HEK293 (cell line): ENCODE results near the gene PLA2G2E.

Source experiments
- CTCF ChIA-PET: fragments of 350-600 bp; formaldehyde crosslinking; extraction: SDS; loops from one replicate; lab custom pipeline; 2021; ENCODE audit warnings: antibody characterized with exemption; lab: Yijun Ruan, JAX
- POLR2A ChIA-PET: fragments of 300-600 bp; formaldehyde crosslinking; extraction: SDS; loops from one replicate; lab custom pipeline; 2020; ENCODE audit warnings: antibody characterized with exemption, inconsistent platforms; lab: Yijun Ruan, JAX
- H3K27ac ChIP-seq: fragments of 200-500 bp; sonication (Bioruptor generic); 2 replicates; pipeline ENCODE4 v1.5.1; 2014; ENCODE audit warnings: low read depth, low read length, control low read depth, inconsistent platforms; ENCODE audit errors: extremely low read depth
- H3K36me3 ChIP-seq, 2 experiments: fragments of 200-500 bp in 1 of 2; sonication (Bioruptor generic) in 1 of 2; 1 replicate in 1 of 2; 2 replicates in 1 of 2; pipeline ENCODE4 v1.5.1; 2014 to 2017; ENCODE audit warnings: inconsistent platforms in 2 of 2, low read length in 2 of 2; ENCODE audit not compliant: control insufficient read depth in 2 of 2, insufficient read depth in 1 of 2
- H3K4me1 ChIP-seq: fragments of 200-500 bp; sonication (Bioruptor generic); 2 replicates; pipeline ENCODE4 v1.5.1; 2014; ENCODE audit warnings: mild to moderate bottlenecking, low read length, inconsistent platforms; ENCODE audit not compliant: control insufficient read depth, insufficient read depth
- H3K4me3 ChIP-seq: 2 replicates; pipeline ENCODE4 v1.5.1; 2011; ENCODE audit warnings: low read depth, mild to moderate bottlenecking, control low read depth, low read length, moderate library complexity
- H3K9me3 ChIP-seq: fragments of 200-500 bp; sonication (Bioruptor generic); 2 replicates; pipeline ENCODE4 v1.5.1; 2014; ENCODE audit warnings: low read depth, low read length, inconsistent platforms; ENCODE audit not compliant: control insufficient read depth, insufficient read depth
- AEBP2 ChIP-seq: fragments of 450-650 bp; formaldehyde crosslinking; IDR thresholded peaks from 2 replicates; pipeline ENCODE4 v1.5.1; 2016; ENCODE audit warnings: missing biosample characterization, missing genetic modification characterization, borderline replicate concordance
- GLI2 ChIP-seq: fragments of 450-650 bp; formaldehyde crosslinking; IDR thresholded peaks from 2 replicates; pipeline ENCODE4; 2017; ENCODE audit warnings: missing biosample characterization, missing genetic modification characterization, low read depth, borderline replicate concordance
- GLI4 ChIP-seq: fragments of 450-650 bp; formaldehyde crosslinking; IDR thresholded peaks from 2 replicates; pipeline ENCODE4 v1.5.1; 2016; ENCODE audit warnings: missing biosample characterization, missing genetic modification characterization
- HIC1 ChIP-seq: fragments of 450-650 bp; formaldehyde crosslinking; IDR thresholded peaks from 2 replicates; pipeline ENCODE4 v1.5.1; 2016; ENCODE audit warnings: missing biosample characterization, missing genetic modification characterization
- PBX3 ChIP-seq: sonication (generic); formaldehyde crosslinking; IDR thresholded peaks from 2 replicates; pipeline ENCODE4 v1.8.1; 2022; ENCODE audit warnings: mild to moderate bottlenecking, moderate library complexity, missing genetic modification reagents
- REST ChIP-seq: fragments of 450-650 bp; formaldehyde crosslinking; IDR thresholded peaks from 2 replicates; pipeline ENCODE4 v1.5.1; 2016; ENCODE audit warnings: missing biosample characterization, missing genetic modification characterization
- SETDB1 ChIP-seq: IDR thresholded peaks from one replicate; pipeline ENCODE4 v1.6.1; 2017; ENCODE audit warnings: mild to moderate bottlenecking, low read length, moderate library complexity, mixed read lengths; ENCODE audit not compliant: insufficient read length
- ZBTB21 ChIP-seq: fragments of 450-650 bp; formaldehyde crosslinking; IDR thresholded peaks from 2 replicates; pipeline ENCODE4 v1.5.1; 2017; ENCODE audit warnings: missing biosample characterization, missing genetic modification characterization
- ZFHX2 ChIP-seq: fragments of 450-650 bp; formaldehyde crosslinking; conservative IDR thresholded peaks from 2 replicates; pipeline ENCODE4 v1.5.1; 2016; ENCODE audit warnings: missing biosample characterization, missing genetic modification characterization
- ZIC2 ChIP-seq: fragments of 450-650 bp; formaldehyde crosslinking; IDR thresholded peaks from 2 replicates; pipeline ENCODE4 v1.5.1; 2016; ENCODE audit warnings: missing biosample characterization, missing genetic modification characterization
- ZNF10 ChIP-seq: fragments of 450-650 bp; formaldehyde crosslinking; IDR thresholded peaks from 2 replicates; pipeline ENCODE4 v1.5.1; 2017; ENCODE audit warnings: missing biosample characterization, missing genetic modification characterization
- ZNF114 ChIP-seq: fragments of 450-650 bp; formaldehyde crosslinking; IDR thresholded peaks from 2 replicates; pipeline ENCODE4 v1.5.0; 2017; ENCODE audit warnings: missing biosample characterization, missing genetic modification characterization
- ZNF19 ChIP-seq: fragments of 450-650 bp; formaldehyde crosslinking; IDR thresholded peaks from 2 replicates; pipeline ENCODE4; 2016; ENCODE audit warnings: missing biosample characterization, missing genetic modification characterization, low read depth
- ZNF2 ChIP-seq: fragments of 450-650 bp; formaldehyde crosslinking; IDR thresholded peaks from 2 replicates; pipeline ENCODE4 v1.5.1; 2016; ENCODE audit warnings: missing biosample characterization, missing genetic modification characterization
- ZNF341 ChIP-seq: fragments of 450-650 bp; formaldehyde crosslinking; IDR thresholded peaks from 2 replicates; pipeline ENCODE4; 2016; ENCODE audit warnings: low read depth, missing biosample characterization, missing genetic modification characterization
- ZNF350 ChIP-seq: fragments of 450-650 bp; formaldehyde crosslinking; IDR thresholded peaks from 2 replicates; pipeline ENCODE4 v1.5.0; 2017; ENCODE audit warnings: missing biosample characterization, mild to moderate bottlenecking, missing genetic modification characterization
- ZNF501 ChIP-seq: fragments of 450-650 bp; formaldehyde crosslinking; IDR thresholded peaks from 2 replicates; pipeline ENCODE4 v1.5.1; 2016; ENCODE audit warnings: missing biosample characterization, missing genetic modification characterization
- ZNF521 ChIP-seq: fragments of 450-650 bp; formaldehyde crosslinking; IDR thresholded peaks from 2 replicates; pipeline ENCODE4 v1.5.1; 2017; ENCODE audit warnings: missing biosample characterization, mild to moderate bottlenecking, missing genetic modification characterization
- ZNF549 ChIP-seq: fragments of 450-650 bp; IDR thresholded peaks from 2 replicates; pipeline ENCODE4 v1.5.1; 2018; ENCODE audit warnings: missing biosample characterization, missing genetic modification characterization, mild to moderate bottlenecking, inconsistent platforms, moderate library complexity
- ZNF658 ChIP-seq: fragments of 450-650 bp; formaldehyde crosslinking; IDR thresholded peaks from 2 replicates; pipeline ENCODE4; 2016; ENCODE audit warnings: missing biosample characterization, missing genetic modification characterization
- ZNF707 ChIP-seq: fragments of 450-650 bp; formaldehyde crosslinking; IDR thresholded peaks from 2 replicates; pipeline ENCODE4 v1.5.1; 2016; ENCODE audit warnings: missing biosample characterization, missing genetic modification characterization
- TF ChIP-seq, protein P1 (sequence below): fragments of 450-650 bp; formaldehyde crosslinking; IDR thresholded peaks from 2 replicates; pipeline ENCODE4 v1.5.1; 2016; ENCODE audit warnings: missing biosample characterization, missing genetic modification characterization

PLA2G2E gene

DNA sequence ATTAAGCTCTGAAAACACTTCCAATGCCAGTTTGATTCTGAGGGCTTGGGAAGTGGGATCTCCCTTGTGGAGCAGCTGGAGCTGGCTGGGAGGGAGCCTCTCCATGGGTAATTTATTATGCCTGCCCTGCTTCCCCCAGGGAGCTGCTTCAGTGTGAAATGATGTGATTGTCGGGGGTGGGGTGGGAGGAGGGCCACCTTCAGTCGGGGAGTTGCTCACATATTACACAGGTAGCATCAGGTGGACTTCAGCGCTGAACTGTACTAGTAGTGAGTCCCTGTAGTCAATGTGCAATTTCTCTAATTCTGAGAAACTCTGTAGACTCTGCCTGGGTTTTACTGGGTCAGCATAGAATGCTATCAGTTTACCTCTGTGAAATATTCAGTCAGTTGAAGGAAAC lies 12.8 kb downstream of the PLA2G2E start:
- peaks cover 40 to 96% of the 10 kb centered on the region in 2 experiments for H3K36me3 ChIP-seq
- H3K27ac ChIP-seq, result no peak overlapping the region
- ChIA-PET POLR2A (interaction anchor here (0.7 kb wide), 1 partner anchor 145 kb away, joined by 3 read pairs; no protein-coding TSS in a partner anchor), CTCF (interaction anchor here (0.8 to 1.1 kb wide), 3 partner anchors 11 to 451 kb away, joined by 3 to 8 read pairs (median 3); no protein-coding TSS in a partner anchor)
- no peaks in the 10 kb centered on the region for H3K9me3 ChIP-seq
- no peak overlapping the region for H3K4me3 ChIP-seq
- H3K4me1 ChIP-seq, result no peaks in the 10 kb centered on the region
- TF ChIP-seq ZBTB21 (tag by site-specific recombination) (no peak), ZNF501 (no peak), GLI4 (tag by site-specific recombination) (no peak), ZNF521 (tag by site-specific recombination) (no peak), ZNF350 (tag by site-specific recombination) (no peak), ZIC2 (peak; percentile 28; the same call in 1 of the 2 replicates), SETDB1 (no peak)
- TF ChIP-seq, protein P1, sequence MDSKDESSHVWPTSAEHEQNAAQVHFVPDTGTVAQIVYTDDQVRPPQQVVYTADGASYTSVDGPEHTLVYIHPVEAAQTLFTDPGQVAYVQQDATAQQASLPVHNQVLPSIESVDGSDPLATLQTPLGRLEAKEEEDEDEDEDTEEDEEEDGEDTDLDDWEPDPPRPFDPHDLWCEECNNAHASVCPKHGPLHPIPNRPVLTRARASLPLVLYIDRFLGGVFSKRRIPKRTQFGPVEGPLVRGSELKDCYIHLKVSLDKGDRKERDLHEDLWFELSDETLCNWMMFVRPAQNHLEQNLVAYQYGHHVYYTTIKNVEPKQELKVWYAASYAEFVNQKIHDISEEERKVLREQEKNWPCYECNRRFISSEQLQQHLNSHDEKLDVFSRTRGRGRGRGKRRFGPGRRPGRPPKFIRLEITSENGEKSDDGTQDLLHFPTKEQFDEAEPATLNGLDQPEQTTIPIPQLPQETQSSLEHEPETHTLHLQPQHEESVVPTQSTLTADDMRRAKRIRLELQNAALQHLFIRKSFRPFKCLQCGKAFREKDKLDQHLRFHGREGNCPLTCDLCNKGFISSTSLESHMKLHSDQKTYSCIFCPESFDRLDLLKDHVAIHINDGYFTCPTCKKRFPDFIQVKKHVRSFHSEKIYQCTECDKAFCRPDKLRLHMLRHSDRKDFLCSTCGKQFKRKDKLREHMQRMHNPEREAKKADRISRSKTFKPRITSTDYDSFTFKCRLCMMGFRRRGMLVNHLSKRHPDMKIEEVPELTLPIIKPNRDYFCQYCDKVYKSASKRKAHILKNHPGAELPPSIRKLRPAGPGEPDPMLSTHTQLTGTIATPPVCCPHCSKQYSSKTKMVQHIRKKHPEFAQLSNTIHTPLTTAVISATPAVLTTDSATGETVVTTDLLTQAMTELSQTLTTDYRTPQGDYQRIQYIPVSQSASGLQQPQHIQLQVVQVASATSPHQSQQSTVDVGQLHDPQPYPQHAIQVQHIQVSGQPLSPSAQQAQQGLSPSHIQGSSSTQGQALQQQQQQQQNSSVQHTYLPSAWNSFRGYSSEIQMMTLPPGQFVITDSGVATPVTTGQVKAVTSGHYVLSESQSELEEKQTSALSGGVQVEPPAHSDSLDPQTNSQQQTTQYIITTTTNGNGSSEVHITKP (tag by site-specific recombination), result no peak

GRCh38 chr1:19909971-19910370 lies 13.4 kb downstream of the PLA2G2E start:
- no peak overlapping the region for H3K4me3 ChIP-seq
- POLR2A ChIA-PET, result no interaction called here
- CTCF ChIA-PET, result interaction anchor here (1.0 to 1.1 kb wide), 2 partner anchors 242 to 451 kb away, joined by 3 read pairs; no protein-coding TSS in a partner anchor
- no peaks in the 10 kb centered on the region for H3K4me1 ChIP-seq
- no peak overlapping the region for H3K27ac ChIP-seq
- peaks cover 45 to 98% of the 10 kb centered on the region in 2 experiments for H3K36me3 ChIP-seq
- no peaks in the 10 kb centered on the region for H3K9me3 ChIP-seq
- TF ChIP-seq PBX3 (no peak), ZNF549 (tag by site-specific recombination) (no peak), ZNF707 (no peak), ZNF114 (tag by site-specific recombination) (no peak), ZNF2 (tag by site-specific recombination) (no peak), ZNF10 (tag by site-specific recombination) (no peak), ZNF341 (tag by site-specific recombination) (no peak), AEBP2 (no peak), GLI2 (tag by site-specific recombination) (no peak), ZFHX2 (tag by site-specific recombination) (no peak), HIC1 (no peak), ZNF658 (tag by site-specific recombination) (no peak), REST (tag by site-specific recombination) (no peak), ZNF19 (tag by site-specific recombination) (no peak)
